Measurements from ENCODE around the gene PSMF1. TPM values are rescaled to one million over a fixed set of nuclear protein-coding genes. Genes with fewer than 3 reads are reported as not detected.

The PSMF1 gene
- total RNA-seq, 1 experiment from 2014 or later = 52.2 TPM

DNA sequence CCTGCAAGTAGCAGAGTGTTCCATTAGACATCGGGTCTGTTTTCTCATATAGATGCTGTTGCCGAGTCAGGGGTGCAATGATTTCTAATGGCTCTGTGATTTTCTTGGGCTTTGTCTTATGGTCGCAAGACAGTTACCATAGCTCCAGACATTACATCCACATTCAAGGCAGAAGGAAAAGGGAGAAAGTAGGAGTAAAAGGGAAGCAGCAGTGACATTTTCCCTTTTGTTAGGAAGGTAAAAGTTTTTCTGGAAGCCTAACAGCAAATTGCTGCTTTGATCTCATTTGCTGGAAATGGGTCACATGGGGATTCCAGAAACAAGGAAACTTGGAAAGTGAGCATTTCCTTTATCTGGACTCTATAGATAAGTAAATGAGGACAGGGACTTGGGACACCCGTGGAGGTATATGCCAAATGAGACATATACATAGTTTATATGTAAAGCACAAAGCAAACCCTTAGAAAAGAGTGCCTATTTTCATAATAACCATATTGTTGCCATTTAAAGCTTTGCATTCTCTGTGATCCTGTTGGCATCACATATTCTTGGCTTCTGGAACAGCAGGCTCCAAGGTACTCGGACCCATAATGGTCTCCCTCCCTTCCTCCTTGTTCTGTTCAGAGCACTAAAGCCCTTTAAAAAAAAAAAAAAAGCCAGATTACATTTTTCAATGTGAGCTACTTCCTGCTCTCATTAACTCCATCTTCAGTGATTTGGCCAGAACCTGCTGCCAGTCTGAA is 84.5 kb downstream of the PSMF1 start, which contains the start of gene C20orf202:
Gene C20orf202, plus strand, starts transcription at position 693 of the 743 bp plus-strand sequence. CDS start 132 bp downstream, outside the sequence.
- Histone ChIP-seq H3K4me1 (no peaks in the 10 kb centered on the region), H3K9me3 (replicated peaks) (no peaks in the 10 kb centered on the region), H3K4me3 (no peak within 1 kb of the TSS), H3K36me3 (no peaks in the 10 kb centered on the region), H3K27ac (no peak within 1 kb of the TSS), H3K27me3 (peaks cover 5% of the 10 kb centered on the region; the same call in 1 of the 2 replicates)
- no peak for DNase-seq

DNA sequence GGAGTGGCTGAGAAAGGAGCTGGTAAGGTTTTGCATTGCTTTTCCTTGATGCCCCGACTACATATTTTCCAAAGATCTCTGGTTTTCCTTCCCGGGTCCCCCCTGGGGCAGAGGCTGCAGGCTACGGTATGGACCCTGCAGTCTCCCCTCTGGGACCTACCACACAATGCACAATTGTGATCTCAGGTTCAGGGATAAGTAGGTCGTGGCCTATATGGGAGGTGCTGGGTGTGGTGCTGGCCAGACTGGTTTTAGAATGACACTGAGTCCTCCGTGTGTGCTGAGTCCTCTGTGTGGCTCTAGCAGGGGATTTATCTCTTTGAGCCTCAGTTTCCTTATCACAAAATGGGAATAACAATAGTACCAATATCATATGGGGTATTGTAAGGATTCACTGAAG is 85.2 kb downstream of the PSMF1 start:
- H3K4me3 ChIP-seq = no peak overlapping the region
- H3K27me3 ChIP-seq = peaks cover 5% of the 10 kb centered on the region; the same call in 1 of the 2 replicates
- H3K27ac ChIP-seq = no peak overlapping the region
- no peak for DNase-seq
- H3K9me3 ChIP-seq (replicated peaks) = no peaks in the 10 kb centered on the region
- no peaks in the 10 kb centered on the region for H3K4me1 ChIP-seq
- H3K36me3 ChIP-seq = no peaks in the 10 kb centered on the region

DNA sequence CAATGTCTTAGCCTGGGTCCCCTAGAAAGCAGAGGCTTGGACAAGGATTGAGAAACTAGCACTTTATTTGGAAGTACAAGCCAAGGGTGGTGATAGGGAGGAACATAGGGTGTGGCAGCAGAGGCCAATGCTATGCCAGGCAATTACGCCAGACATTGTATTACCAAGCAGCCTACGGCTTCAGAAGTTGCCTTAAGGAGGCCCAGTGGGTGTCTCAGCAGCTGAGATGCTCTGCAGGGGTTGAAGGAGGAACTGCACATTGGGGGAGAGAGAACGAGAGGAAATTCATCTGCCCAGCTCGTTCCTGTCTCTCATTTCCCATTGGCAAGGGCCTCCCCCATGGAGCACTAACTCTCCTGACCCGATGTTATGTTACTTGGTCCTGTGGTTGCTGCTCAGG is 85.7 kb downstream of the PSMF1 start:
- DNase-seq = no peak
- Histone ChIP-seq H3K36me3 (no peaks in the 10 kb centered on the region), H3K27me3 (peaks cover 5% of the 10 kb centered on the region; the same call in 1 of the 2 replicates)

DNA sequence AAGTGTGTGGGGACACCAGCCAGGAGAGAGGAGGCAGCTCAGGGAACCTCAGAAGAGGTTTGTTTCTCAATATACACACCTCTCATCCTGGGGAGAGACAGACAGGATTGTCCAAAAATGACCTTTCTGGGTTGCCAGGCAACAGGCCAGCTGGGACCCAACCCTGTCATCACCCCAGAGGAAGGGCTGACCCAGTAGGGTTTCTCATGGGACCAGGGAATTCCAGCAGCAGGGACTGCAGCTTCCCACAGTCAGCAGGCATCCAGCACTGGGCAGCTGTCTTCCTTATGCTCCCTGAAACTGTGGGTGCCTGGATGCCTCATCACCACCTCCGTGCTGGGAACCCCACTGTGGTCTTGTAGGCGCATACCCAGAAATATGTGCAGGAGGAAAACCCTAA is 86.2 kb downstream of the PSMF1 start:
- H3K27me3 ChIP-seq = peaks cover 5% of the 10 kb centered on the region; the same call in 1 of the 2 replicates
- no peak for DNase-seq
- H3K27ac ChIP-seq = no peak overlapping the region

More for the DNA sequence above, 85.7 kb downstream of the PSMF1 start:
- no peak overlapping the region for H3K27ac ChIP-seq
- no peaks in the 10 kb centered on the region for H3K4me1 ChIP-seq
- no peak overlapping the region for H3K4me3 ChIP-seq
- H3K9me3 ChIP-seq (replicated peaks) = no peaks in the 10 kb centered on the region

DNA sequence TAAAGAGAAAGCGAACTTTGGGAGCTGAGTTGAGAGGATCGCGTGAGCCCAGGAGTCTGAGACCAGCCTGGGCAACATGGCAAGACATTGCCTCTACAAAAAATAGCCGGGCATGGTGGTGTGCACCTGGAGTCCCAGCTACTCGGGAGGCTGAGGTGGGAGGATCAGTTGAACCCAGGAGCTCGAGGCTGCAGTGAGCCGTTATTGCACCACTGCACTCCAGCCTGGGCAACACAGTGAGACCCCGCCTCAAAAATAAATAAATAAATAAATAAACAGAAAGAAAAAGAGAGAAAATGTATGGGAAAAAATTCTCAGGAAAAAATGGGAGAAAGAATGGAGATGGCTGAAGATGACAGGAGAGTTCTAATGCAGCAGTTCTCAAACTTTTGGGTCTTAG is 87.4 kb downstream of the PSMF1 start:
- Histone ChIP-seq H3K27ac (no peak overlapping the region), H3K9me3 (replicated peaks) (no peaks in the 10 kb centered on the region), H3K36me3 (no peaks in the 10 kb centered on the region), H3K27me3 (peaks cover 5% of the 10 kb centered on the region; the same call in 1 of the 2 replicates), H3K4me3 (no peak overlapping the region), H3K4me1 (no peaks in the 10 kb centered on the region)
- no peak for DNase-seq

More for the DNA sequence above, 86.2 kb downstream of the PSMF1 start:
- Histone ChIP-seq H3K4me1 (no peaks in the 10 kb centered on the region), H3K36me3 (no peaks in the 10 kb centered on the region), H3K4me3 (no peak overlapping the region), H3K9me3 (replicated peaks) (no peaks in the 10 kb centered on the region)

DNA sequence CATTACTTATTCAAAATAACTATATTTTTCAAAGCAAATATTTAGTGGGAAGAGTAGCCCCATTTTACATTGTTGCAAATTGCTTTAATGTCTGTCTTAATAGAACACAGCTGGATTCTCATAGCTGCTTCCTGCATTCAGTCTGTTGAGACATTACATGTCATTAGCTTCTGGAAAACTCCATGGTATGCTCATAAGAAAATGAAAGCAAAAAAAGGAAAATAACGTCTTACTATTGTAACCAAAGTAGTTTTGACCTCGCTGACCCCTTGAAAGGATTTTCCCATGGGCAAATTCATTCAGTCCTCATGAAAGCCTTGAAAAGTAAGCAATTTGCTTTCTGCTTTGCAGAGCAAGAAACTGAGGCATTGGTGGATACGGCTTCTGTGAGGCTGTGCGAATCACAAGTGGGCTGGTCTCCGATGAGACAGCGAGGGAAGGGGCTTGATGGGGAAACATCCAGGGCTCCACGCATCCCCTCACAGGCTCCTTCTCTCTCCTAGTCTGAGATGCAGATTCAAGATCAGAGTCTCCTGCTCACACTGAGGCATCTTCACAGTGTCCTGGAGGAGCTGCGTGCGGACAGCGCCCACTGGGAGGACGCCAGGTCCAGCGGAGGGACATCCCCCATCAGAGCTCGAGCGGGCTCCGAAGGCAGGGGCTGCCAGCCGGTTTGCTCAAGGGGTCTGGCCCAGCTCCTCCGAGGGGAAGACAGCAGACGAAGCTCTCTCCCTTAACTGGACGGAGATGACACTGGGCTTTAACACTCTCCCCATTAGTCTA is 88.2 kb downstream of the PSMF1 start:
- DNase-seq = no peak

DNA sequence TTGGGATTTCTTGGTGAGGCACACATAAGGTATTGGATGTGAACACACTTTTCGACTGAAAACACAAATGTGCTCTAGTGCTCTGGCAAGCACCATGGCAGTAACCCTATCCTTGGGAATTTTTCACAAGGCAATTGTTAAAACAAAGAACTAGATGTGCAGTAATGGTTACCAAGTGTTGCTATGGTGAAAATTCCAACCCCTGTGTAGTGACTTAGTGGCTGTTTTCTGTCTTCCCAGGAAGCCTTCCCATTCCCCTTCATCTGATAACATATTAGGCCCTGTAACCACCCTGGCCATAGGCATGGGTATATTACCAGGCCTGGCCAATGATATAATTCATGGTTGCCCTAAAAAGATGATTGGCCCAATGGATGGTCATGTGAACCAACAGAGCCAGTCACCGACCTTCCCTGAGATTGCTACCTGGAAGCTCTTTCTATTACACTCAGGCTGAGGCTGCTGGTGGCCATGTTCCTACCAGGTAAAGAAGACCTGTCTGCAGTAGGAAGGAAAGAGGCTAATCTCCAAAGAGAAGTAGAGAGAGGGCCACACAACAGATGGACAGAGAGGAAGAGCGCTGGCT is 89.0 kb downstream of the PSMF1 start:
- Histone ChIP-seq H3K27me3 (peaks cover under 1% of the 10 kb centered on the region; the same call in 1 of the 2 replicates), H3K4me1 (no peaks in the 10 kb centered on the region), H3K27ac (no peak overlapping the region), H3K9me3 (replicated peaks) (no peaks in the 10 kb centered on the region), H3K36me3 (no peaks in the 10 kb centered on the region), H3K4me3 (no peak overlapping the region)
- DNase-seq = no peak

More for the DNA sequence above, 88.2 kb downstream of the PSMF1 start:
- peaks cover 5% of the 10 kb centered on the region; the same call in 1 of the 2 replicates for H3K27me3 ChIP-seq
- H3K27ac ChIP-seq = no peak overlapping the region
- no peak overlapping the region for H3K4me3 ChIP-seq
- H3K36me3 ChIP-seq = no peaks in the 10 kb centered on the region
- no peaks in the 10 kb centered on the region for H3K4me1 ChIP-seq
- no peaks in the 10 kb centered on the region for H3K9me3 ChIP-seq (replicated peaks)

DNA sequence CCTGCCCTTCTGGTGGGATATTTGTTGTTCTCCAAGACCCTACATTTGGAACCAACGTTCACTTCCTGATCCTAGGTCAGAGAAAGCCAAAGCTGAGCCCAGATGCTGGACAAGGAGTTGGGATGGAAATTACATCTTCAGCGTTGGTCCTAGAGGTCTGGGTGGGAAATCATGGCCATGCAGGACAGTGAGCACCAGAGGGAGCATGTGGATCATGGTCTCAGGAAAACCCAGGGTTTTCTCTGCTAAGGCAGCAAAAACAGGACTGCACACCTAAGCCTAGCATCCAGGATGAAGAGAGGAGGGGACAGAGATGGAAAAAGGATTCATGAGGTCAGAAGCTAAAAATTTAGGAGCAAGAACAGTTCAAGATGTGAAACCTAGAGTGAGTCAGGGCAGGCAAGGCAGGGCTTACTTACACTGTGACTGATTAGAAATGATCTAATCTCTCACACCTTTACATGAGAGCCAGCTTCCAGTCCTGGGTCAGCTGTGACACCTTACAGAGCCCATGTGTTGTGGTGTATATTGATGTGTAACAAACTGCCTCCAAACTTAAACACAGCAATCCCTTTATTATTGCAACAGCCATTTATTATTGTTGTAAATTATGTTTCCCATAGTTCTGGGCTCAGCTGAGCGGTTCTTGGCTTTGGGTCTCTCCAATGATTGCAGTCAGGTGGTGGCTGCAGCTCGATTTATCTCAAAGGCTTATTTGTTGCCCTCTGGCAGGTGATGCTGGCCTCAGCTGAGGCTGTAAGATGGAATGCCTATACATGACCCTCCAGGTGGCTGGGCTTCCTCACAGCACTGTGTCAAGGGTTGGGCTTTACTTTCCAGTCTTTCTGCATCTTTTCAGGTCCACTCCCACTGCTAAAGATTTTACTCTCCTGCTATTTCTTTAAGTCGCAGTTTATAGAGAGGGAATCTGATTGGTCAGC is 91.3 kb downstream of the PSMF1 start:
- Histone ChIP-seq H3K36me3 (no peaks in the 10 kb centered on the region), H3K27ac (no peak overlapping the region), H3K4me1 (no peaks in the 10 kb centered on the region), H3K4me3 (no peak overlapping the region), H3K9me3 (replicated peaks) (no peaks in the 10 kb centered on the region), H3K27me3 (peaks cover 9% of the 10 kb centered on the region; the same call in 1 of the 2 replicates)
- peak in 1 of 2 experiments; percentile 25 for DNase-seq

DNA sequence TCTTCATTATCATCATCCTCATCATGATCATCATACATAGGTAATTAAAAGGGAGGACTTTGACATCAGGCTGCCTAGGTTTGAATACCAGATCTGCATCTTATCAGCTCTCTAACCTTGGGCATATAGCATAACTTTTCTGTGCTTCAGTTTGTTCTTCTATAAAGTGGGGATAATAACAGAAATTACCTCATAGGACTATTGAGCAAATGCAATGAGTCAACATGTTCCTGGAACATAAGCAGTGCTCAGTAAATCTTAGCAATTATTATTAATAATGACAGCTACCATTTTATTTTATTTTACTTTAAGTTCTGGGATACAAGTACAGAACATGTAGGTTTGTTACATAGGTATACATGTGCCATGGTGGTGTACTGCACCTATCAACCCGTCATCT is 92.1 kb downstream of the PSMF1 start:
- Histone ChIP-seq H3K9me3 (replicated peaks) (no peaks in the 10 kb centered on the region), H3K27me3 (peaks cover 16% of the 10 kb centered on the region; the same call in 1 of the 2 replicates), H3K36me3 (no peaks in the 10 kb centered on the region), H3K4me3 (no peak overlapping the region), H3K27ac (no peak overlapping the region), H3K4me1 (no peaks in the 10 kb centered on the region)
- DNase-seq = no peak

DNA sequence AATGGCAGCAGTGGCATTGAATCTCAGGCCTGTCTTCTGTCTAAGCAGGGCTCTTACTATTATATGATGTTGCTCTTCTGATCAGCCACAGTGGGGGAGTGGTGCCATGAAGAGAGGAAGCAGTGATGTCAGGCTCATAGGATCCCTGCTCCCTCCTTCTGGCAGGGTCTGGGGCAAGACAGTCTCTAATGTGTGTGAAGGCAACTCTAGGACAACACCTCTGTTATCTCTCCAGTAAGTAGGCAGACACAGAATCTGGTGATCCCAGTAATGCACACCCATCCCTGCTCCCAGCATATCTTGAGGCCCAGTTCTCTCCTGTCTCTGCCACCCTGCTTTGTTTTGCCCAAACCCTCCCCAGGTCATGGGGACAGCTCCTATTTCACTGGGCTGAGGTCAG is 93.6 kb downstream of the PSMF1 start:
- Histone ChIP-seq H3K36me3 (no peaks in the 10 kb centered on the region), H3K27ac (no peak overlapping the region), H3K9me3 (replicated peaks) (no peaks in the 10 kb centered on the region), H3K4me3 (no peak overlapping the region), H3K27me3 (peaks cover 16% of the 10 kb centered on the region; the same call in 1 of the 2 replicates), H3K4me1 (no peaks in the 10 kb centered on the region)
- DNase-seq = no peak

DNA sequence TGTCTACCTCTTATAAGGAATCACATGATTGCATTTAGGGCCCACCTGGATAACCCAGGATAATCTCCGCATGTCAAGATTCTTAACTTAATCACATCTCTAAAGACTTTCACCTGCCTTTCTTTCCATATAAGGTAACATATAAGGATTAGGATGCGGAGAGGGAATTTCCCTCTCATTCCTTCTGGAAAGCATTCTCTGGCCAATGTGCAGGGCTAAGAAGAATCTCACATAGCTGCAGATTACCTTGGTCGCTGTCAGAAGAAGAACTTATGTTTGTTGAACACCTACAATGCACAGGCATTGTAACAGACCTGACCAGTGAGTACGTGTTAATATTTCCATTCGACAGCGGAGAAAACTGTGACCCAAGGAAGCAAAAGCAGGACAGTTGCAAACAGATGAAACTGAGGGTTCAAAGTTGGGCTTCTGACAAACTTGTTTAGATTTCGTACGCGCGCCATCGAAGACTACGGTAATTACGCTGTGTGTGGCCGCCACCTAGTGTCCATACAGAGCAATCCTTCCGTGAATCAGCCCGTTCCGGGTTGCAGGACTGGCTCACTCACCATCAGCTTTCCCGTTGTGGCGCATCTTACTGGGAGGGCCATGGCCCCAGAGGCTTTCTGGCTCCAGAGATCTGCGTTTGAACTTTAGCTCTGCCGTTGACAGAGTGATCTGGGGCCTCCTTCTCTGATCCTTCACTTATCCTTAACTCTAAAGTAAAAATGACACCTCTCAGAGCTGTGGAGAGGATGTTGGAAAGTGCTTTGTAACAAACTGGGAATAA is 94.4 kb downstream of the PSMF1 start:
- H3K36me3 ChIP-seq = no peaks in the 10 kb centered on the region
- H3K27ac ChIP-seq = no peak overlapping the region
- no peaks in the 10 kb centered on the region for H3K9me3 ChIP-seq (replicated peaks)
- no peaks in the 10 kb centered on the region for H3K4me1 ChIP-seq
- H3K4me3 ChIP-seq = no peak overlapping the region
- DNase-seq = peak; percentile 63 to 80
- H3K27me3 ChIP-seq = peaks cover 16% of the 10 kb centered on the region; the same call in 1 of the 2 replicates

DNA sequence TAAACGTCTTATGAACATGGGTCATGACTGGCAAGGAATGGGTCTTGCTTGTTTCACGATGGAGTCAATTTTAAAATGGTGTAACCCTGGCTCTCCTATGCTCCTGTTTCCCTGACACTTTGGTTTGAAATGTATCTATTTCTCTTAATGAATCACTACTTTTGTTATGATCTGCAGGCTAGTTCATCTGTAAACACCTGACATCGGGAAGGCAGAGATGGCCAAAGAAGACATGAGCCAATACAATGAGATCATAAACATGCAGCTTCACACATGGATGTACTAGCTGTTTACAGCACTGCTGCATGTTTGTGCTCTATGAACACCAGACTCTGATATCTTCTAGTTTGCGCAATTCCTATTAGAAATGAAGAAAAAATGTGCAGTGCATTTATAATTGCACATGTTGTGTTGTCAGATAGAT is 96.4 kb downstream of the PSMF1 start:
- no peak overlapping the region for H3K4me3 ChIP-seq
- no peaks in the 10 kb centered on the region for H3K36me3 ChIP-seq
- H3K27ac ChIP-seq = no peak overlapping the region
- no peaks in the 10 kb centered on the region for H3K9me3 ChIP-seq (replicated peaks)
- peaks cover 16% of the 10 kb centered on the region; the same call in 1 of the 2 replicates for H3K27me3 ChIP-seq
- DNase-seq = no peak
- H3K4me1 ChIP-seq = no peaks in the 10 kb centered on the region
